NCI-H2227 treated with DMSO at 0.1 percent for 48 hours (cell line): ENCODE data around the gene PLA2G2F.

Source experiments
- DNase-seq: peaks from one replicate; lab custom pipeline; 2025; lab: John Stamatoyannopoulos, UW

PLA2G2F gene

GRCh38 chr1:20189664-20190063 lies 50.5 kb downstream of the PLA2G2F start:
- DNase-seq, result no peak

GRCh38 chr1:20190256-20191160 lies 51.4 kb downstream of the PLA2G2F start:
- no peak for DNase-seq

GRCh38 chr1:20191266-20191825 lies 52.2 kb downstream of the PLA2G2F start:
- DNase-seq, result no peak

- no peak for DNase-seq
These were observed 53.2 kb downstream of the PLA2G2F start for GRCh38 chr1:20192364-20192763.

GRCh38 chr1:20192871-20193411 lies 53.8 kb downstream of the PLA2G2F start:
- DNase-seq, result no peak

GRCh38 chr1:20194224-20194623 lies 55.1 kb downstream of the PLA2G2F start:
- no peak for DNase-seq

GRCh38 chr1:20194757-20195461 lies 55.8 kb downstream of the PLA2G2F start:
- DNase-seq, result no peak

- DNase-seq, result no peak
These were observed 56.3 kb downstream of the PLA2G2F start for GRCh38 chr1:20195462-20195780.

- no peak for DNase-seq
These were observed 58.2 kb downstream of the PLA2G2F start for GRCh38 chr1:20197329-20197791.

- DNase-seq, result no peak
These were observed 59.2 kb downstream of the PLA2G2F start for GRCh38 chr1:20198296-20198695.

- DNase-seq, result no peak
These were observed 59.8 kb downstream of the PLA2G2F start for GRCh38 chr1:20198918-20199317.

- DNase-seq, result no peak
These were observed 60.3 kb downstream of the PLA2G2F start for GRCh38 chr1:20199403-20199802.

GRCh38 chr1:20199840-20200239 lies 60.7 kb downstream of the PLA2G2F start:
- DNase-seq, result no peak
